Heart left ventricle (tissue), 13 donors: ENCODE data around the gene SAMD5.

Experiments
- CTCF ChIP-seq, 12 donors: fragments of 200-600 bp; sonication (generic) in 4 of 12; IDR thresholded peaks; one replicate each; pipeline versions ENCODE4 v1.5.0 to v1.8.0; 2018 to 2022; ENCODE audit warnings: antibody characterized with exemption in 12 of 12, mild to moderate bottlenecking in 5 of 12
- POLR2A ChIP-seq, 2 donors: fragments of 450-650 bp; IDR thresholded peaks; one replicate each; pipeline ENCODE4 v1.6.1; 2017; ENCODE audit warnings: antibody characterized with exemption in 2 of 2, mild to moderate bottlenecking in 2 of 2, moderate library complexity in 2 of 2
- donor health status: ischemic (EF 13 %, LVEDD 7.1; RV severe dilation, severe dysfunction).
- donor health status: DM: no; HTN: yes; CAD: no.
- donor health status: DM: no; HTN: no; CAD: no.
- donor health status: ischemic (EF 25% LVEDD 6.9; RV normal size, moderate dysfunction).
- donor health status: ischemic (EF 25% LVEDD 5.7; RV mildly dilated, moderate dysfunction).
- donor health status: ischemic (EF 35%, LVEDD 5.7; RV mildly dilated, moderate dysfunction).
- donor health status: nonischemic (EF 11% LVEDD 7.7; RV severe dilation, severe dysfunction).
- donor health status: DM: yes; HTN: yes; CAD: no.
- donor health status: PGD.
- donor health status: ischemic (EF 29% LVEDD 5.4; RV normal size, mild dysfunction).
- donor health status: nonischemic (EF 23%, LVEDD 6.1; RV moderate dilation, normal function).

- TF ChIP-seq CTCF (IDR thresholded peaks at IDR 0.05) (no peak), POLR2A (IDR thresholded peaks at IDR 0.05) (no peak)
Observed at GRCh38 chr6:147587907-147588306, 79.4 kb downstream of the SAMD5 start.
